Neural crest cell (in vitro differentiated cells): Measurements from ENCODE around the gene KRT23. TPM values are rescaled to one million over a fixed set of nuclear protein-coding genes. Genes with fewer than 3 reads are reported as not detected.

Source experiments
- DNase-seq: peaks from one replicate; pipeline ENCODE4 v3.0.0; 2021; ENCODE audit warnings: low read depth, mixed read lengths, low spot score
- H3K27ac Mint-ChIP-seq: one replicate; pipeline ENCODE4 v1.8.0; 2021; ENCODE audit warnings: mild to moderate bottlenecking, mixed read lengths; ENCODE audit not compliant: unreplicated experiment
- H3K27me3 Mint-ChIP-seq: 2 replicates; pipeline ENCODE4 v1.8.0; 2021; ENCODE audit warnings: low read depth, mild to moderate bottlenecking, mixed read lengths
- H3K36me3 Mint-ChIP-seq: 2 replicates; pipeline ENCODE4 v1.8.0; 2021; ENCODE audit warnings: low read depth, mild to moderate bottlenecking, mixed read lengths
- H3K4me1 Mint-ChIP-seq: 2 replicates; pipeline ENCODE4 v1.8.0; 2021; ENCODE audit warnings: mixed read lengths
- H3K4me3 Mint-ChIP-seq: one replicate; pipeline ENCODE4 v1.8.0; 2021; ENCODE audit warnings: mild to moderate bottlenecking, mixed read lengths
- H3K9me3 Mint-ChIP-seq: 2 replicates; pipeline ENCODE4 v1.8.0; 2021; ENCODE audit warnings: mixed read lengths
- total RNA-seq: library from RNA; stranded (reverse); gene quantifications from 2 replicates; pipeline ENCODE4 v1.2.1, GENCODE V29; 2021
- TF ChIP-seq, protein P1 (sequence below): fragments of 200-600 bp; sonication (generic); conservative IDR thresholded peaks from 2 replicates; pipeline ENCODE4 v1.5.0; 2021; ENCODE audit warnings: antibody characterized with exemption, mild to moderate bottlenecking

Gene KRT23
- total RNA-seq, 1 donor from 2014 or later = not detected

DNA sequence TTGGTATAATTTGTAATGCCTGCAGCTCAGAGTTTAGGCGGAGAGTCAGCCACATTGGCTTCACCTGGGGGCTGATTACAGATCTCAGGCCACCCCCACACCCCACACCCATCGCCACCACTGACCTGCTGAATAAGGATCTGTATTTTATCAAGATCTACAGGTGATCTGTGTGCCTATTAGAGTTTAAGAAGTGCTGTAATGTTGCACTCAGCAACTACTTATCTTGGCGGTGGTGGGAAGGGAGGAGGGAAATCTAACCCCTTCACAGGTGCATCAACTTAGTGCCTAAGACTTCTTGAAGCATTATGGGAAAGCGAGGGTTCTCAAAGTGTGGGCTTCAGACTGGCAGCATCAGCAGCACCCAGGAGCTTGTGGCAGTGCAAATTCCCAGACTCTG lies 34.9 kb downstream of the KRT23 start:
- no peak overlapping the region for H3K27ac Mint-ChIP-seq
- TF ChIP-seq, protein P1, sequence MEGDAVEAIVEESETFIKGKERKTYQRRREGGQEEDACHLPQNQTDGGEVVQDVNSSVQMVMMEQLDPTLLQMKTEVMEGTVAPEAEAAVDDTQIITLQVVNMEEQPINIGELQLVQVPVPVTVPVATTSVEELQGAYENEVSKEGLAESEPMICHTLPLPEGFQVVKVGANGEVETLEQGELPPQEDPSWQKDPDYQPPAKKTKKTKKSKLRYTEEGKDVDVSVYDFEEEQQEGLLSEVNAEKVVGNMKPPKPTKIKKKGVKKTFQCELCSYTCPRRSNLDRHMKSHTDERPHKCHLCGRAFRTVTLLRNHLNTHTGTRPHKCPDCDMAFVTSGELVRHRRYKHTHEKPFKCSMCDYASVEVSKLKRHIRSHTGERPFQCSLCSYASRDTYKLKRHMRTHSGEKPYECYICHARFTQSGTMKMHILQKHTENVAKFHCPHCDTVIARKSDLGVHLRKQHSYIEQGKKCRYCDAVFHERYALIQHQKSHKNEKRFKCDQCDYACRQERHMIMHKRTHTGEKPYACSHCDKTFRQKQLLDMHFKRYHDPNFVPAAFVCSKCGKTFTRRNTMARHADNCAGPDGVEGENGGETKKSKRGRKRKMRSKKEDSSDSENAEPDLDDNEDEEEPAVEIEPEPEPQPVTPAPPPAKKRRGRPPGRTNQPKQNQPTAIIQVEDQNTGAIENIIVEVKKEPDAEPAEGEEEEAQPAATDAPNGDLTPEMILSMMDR = no peak
- no peaks in the 10 kb centered on the region for H3K9me3 Mint-ChIP-seq
- no peak for DNase-seq
- no peaks in the 10 kb centered on the region for H3K36me3 Mint-ChIP-seq
- peaks cover 51% of the 10 kb centered on the region for H3K27me3 Mint-ChIP-seq
- no peaks in the 10 kb centered on the region for H3K4me1 Mint-ChIP-seq
- no peak overlapping the region for H3K4me3 Mint-ChIP-seq

DNA sequence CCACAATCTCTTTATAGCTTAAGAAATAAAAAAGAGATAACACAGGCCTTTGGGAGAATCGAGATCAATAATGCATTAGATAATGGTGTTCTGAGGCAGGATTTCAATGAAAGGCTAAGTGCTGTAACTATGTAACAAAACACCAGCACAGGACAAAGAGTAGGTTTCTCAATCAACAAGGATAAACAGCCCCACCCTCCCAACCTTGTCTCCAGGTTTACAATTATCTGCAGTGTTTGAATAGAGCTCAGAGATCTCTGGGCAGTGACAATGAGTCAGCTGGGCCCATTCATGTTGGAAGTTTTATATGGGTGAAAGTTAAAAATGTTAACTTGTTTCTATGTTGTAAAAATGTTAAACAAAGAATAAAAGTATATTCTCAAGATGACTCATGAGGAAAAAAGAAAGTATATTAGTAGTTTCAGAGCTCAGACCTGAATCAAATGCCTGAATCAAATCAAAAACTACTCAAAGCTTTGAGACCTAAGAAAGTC lies 35.4 kb downstream of the KRT23 start:
- Mint-ChIP-seq H3K4me3 (no peak overlapping the region), H3K27me3 (peaks cover 46% of the 10 kb centered on the region), H3K4me1 (no peaks in the 10 kb centered on the region), H3K27ac (no peak overlapping the region), H3K36me3 (no peaks in the 10 kb centered on the region), H3K9me3 (no peaks in the 10 kb centered on the region)
- TF ChIP-seq, protein P1 = no peak
- DNase-seq = no peak

- no peak overlapping the region for H3K4me3 Mint-ChIP-seq
- TF ChIP-seq, protein P1 = no peak
- H3K27me3 Mint-ChIP-seq = peaks cover 39% of the 10 kb centered on the region
- H3K27ac Mint-ChIP-seq = no peak overlapping the region
- H3K9me3 Mint-ChIP-seq = no peaks in the 10 kb centered on the region
- DNase-seq = no peak
- H3K36me3 Mint-ChIP-seq = no peaks in the 10 kb centered on the region
- no peaks in the 10 kb centered on the region for H3K4me1 Mint-ChIP-seq
Observed at GRCh38 chr17:40900809-40901356, 36.6 kb downstream of the KRT23 start.

GRCh38 chr17:40896916-40897455 lies 40.5 kb downstream of the KRT23 start:
- H3K27me3 Mint-ChIP-seq = peaks cover 25% of the 10 kb centered on the region

DNA sequence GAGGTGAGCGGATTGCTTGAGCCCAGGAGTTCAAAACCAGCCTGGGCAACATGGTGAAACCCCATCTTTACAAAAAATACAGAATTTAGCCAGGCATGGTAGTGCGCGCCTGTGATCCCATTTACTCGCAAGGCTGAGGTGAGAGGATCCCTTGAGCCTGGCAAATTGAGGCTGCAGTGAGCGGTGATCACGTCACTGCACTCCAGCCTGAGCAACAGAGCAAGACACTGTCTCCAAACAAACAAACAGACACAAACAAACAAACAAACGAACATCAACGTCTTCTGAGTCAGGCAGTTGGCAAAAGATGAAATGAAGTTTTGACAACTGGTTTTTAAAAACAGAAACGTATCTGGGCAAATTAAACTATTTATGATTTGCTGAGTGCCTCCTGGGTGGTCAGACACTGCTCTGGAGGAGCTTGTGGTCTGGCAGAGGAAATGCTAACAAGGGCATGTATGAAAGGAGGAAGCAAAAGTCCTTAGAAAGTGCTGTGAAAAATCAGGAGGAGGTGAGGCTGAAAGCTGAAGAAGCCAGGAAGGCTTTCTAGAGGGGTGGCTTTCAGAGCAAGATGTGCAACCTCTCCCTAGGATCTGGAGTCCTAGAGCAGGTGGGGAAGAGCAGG lies 42.2 kb downstream of the KRT23 start:
- H3K9me3 Mint-ChIP-seq = no peaks in the 10 kb centered on the region
- DNase-seq = no peak
- TF ChIP-seq, protein P1 = no peak
- H3K4me1 Mint-ChIP-seq = no peaks in the 10 kb centered on the region
- H3K4me3 Mint-ChIP-seq = no peak overlapping the region
- peaks cover 25% of the 10 kb centered on the region for H3K27me3 Mint-ChIP-seq
- no peaks in the 10 kb centered on the region for H3K36me3 Mint-ChIP-seq
- H3K27ac Mint-ChIP-seq = no peak overlapping the region

More at GRCh38 chr17:40896916-40897455, 40.5 kb downstream of the KRT23 start:
- DNase-seq = no peak
- TF ChIP-seq, protein P1 = no peak
- Mint-ChIP-seq H3K4me3 (no peak overlapping the region), H3K36me3 (no peaks in the 10 kb centered on the region), H3K9me3 (no peaks in the 10 kb centered on the region), H3K27ac (no peak overlapping the region), H3K4me1 (no peaks in the 10 kb centered on the region)
